ENCODE data around the gene CLDN18.

- TF ChIP-seq, protein P1, sequence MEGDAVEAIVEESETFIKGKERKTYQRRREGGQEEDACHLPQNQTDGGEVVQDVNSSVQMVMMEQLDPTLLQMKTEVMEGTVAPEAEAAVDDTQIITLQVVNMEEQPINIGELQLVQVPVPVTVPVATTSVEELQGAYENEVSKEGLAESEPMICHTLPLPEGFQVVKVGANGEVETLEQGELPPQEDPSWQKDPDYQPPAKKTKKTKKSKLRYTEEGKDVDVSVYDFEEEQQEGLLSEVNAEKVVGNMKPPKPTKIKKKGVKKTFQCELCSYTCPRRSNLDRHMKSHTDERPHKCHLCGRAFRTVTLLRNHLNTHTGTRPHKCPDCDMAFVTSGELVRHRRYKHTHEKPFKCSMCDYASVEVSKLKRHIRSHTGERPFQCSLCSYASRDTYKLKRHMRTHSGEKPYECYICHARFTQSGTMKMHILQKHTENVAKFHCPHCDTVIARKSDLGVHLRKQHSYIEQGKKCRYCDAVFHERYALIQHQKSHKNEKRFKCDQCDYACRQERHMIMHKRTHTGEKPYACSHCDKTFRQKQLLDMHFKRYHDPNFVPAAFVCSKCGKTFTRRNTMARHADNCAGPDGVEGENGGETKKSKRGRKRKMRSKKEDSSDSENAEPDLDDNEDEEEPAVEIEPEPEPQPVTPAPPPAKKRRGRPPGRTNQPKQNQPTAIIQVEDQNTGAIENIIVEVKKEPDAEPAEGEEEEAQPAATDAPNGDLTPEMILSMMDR (IDR thresholded peaks at IDR 0.05; ENCODE audit: borderline replicate concordance, extremely low read depth, low read length, poor library complexity, severe bottlenecking): no peak
- TF ChIP-seq EZH2 (IDR thresholded peaks at IDR 0.05; ENCODE audit: borderline replicate concordance, low read depth, low read length, severe bottlenecking): no peak
These were observed 71.6 kb downstream of the CLDN18 start for GRCh38 chr3:138081371-138082084.

All from DND-41 (cell line).